ENCODE measurements around the gene PAQR9. TPM values are rescaled to one million over a fixed set of nuclear protein-coding genes. Genes with fewer than 3 reads are reported as not detected.

Gene PAQR9
- total and polyA plus RNA-seq, 2 of the 13 experiments (the other 11 are each of a cell fraction or from before 2014, with no cell fraction given) = 3.7 to 10.3 TPM

- TF ChIP-seq PITX1 (CRISPR knock-in tag; IDR thresholded peaks at IDR 0.05) (peak; percentile 100), NCOA2 (CRISPR knock-in tag; IDR thresholded peaks at IDR 0.05) (peak; percentile 95), SOX13 (IDR thresholded peaks at IDR 0.05) (no peak), SOX13 (CRISPR knock-in tag; conservative IDR thresholded peaks at IDR 0.05 in 1 of 2, IDR thresholded peaks at IDR 0.05 in 1 of 2) (peak in 1 of 2 experiments; percentile 87; a peak in 2 of 4 replicates), PAF1 (CRISPR knock-in tag; IDR thresholded peaks at IDR 0.05) (no peak), HDAC2 (CRISPR knock-in tag; IDR thresholded peaks at IDR 0.05) (peak; percentile 88), RFXAP (CRISPR knock-in tag; IDR thresholded peaks at IDR 0.05; ENCODE audit: borderline replicate concordance) (no peak), GFI1 (CRISPR knock-in tag; IDR thresholded peaks at IDR 0.05; ENCODE audit: borderline replicate concordance) (peak; percentile 89), NRL (CRISPR knock-in tag; IDR thresholded peaks at IDR 0.05; ENCODE audit: borderline replicate concordance) (no peak), ZNF232 (CRISPR knock-in tag; IDR thresholded peaks at IDR 0.05; ENCODE audit: borderline replicate concordance) (no peak), ZFP1 (CRISPR knock-in tag; IDR thresholded peaks at IDR 0.05) (0 out of 2 replicates have a peak, but pooled peaks have one; percentile 19)
These were observed 23.5 kb downstream of the PAQR9 start (continued) for GRCh38 chr3:142940000-142940399.

- POLR2A ChIA-PET = interaction anchor here (1.4 kb wide), 1 partner anchor 28 kb away, joined by 3 read pairs; no protein-coding TSS in a partner anchor
- Histone ChIP-seq H3K9ac (ENCODE audit: insufficient read depth, low read depth, low read length) (no peak overlapping the region), H3K4me1 (ENCODE audit: insufficient read depth, low read length) (peaks cover 44% of the 10 kb centered on the region), H4K20me1 (ENCODE audit: insufficient read depth, low read length) (no peaks in the 10 kb centered on the region), H3K4me3 (replicated peaks in 1 of 3; ENCODE audit: insufficient read depth in 1 of 3, low read depth in 2 of 3, low read length in 3 of 3) (no peak overlapping the region), H3K36me3 (replicated peaks in 1 of 2; ENCODE audit: control insufficient read depth in 1 of 2, insufficient read depth in 2 of 2, low read length in 2 of 2) (no peaks in the 10 kb centered on the region), H3K79me2 (ENCODE audit: insufficient read depth, low read length) (no peaks in the 10 kb centered on the region), H3K27ac (ENCODE audit: extremely low read length, insufficient read depth, low read length) (no peak overlapping the region), H3K27me3 (ENCODE audit: control insufficient read depth in 1 of 2, insufficient read depth in 2 of 2, low read length in 2 of 2) (peaks cover 0 to 24% of the 10 kb centered on the region in 2 experiments; a peak in 3 of 5 replicates), H2AFZ (ENCODE audit: low read length) (no peak overlapping the region), H3K4me2 (ENCODE audit: low read depth, low read length) (no peak overlapping the region), H3K9me3 (ENCODE audit: low read length) (no peaks in the 10 kb centered on the region)
- 76% methylated on average over 5 of the region's 5 CpGs for WGBS (ENCODE audit: low lambda C conversion rate)
- in situ Hi-C loops (cut with HindIII; ENCODE audit: extremely low pct_ligation_motif_present, low pct_unique_long_range_greater_than_20kb) = no loop called here
- BruUV-seq (replicated peaks) = no TSS peak
- FAIRE-seq (no peak), ATAC-seq (no peak), DNase-seq (ENCODE audit: low spot score) (no peak)
- intact Hi-C loops (cut with micrococcal nuclease; ENCODE audit: unreplicated experiment) = no loop called here
- CTCF ChIA-PET (ENCODE audit: low intra/inter-chr PET ratio, low total read pairs) = no interaction called here
- no peak for TF ChIP-seq ATF2 (CRISPR knock-in tag; IDR thresholded peaks at IDR 0.05)
- TF ChIP-seq CENPX (CRISPR knock-in tag; IDR thresholded peaks at IDR 0.05) = no peak
- no peak for TF ChIP-seq MAZ (IDR thresholded peaks at IDR 0.05; ENCODE audit: borderline replicate concordance, low read depth, low read length)
- no peak for TF ChIP-seq MAZ (CRISPR knock-in tag; IDR thresholded peaks at IDR 0.05; ENCODE audit: low read depth)
- TF ChIP-seq ZBTB44 (CRISPR knock-in tag; IDR thresholded peaks at IDR 0.05) = no peak
- TF ChIP-seq SMYD3 (CRISPR knock-in tag; IDR thresholded peaks at IDR 0.05) = no peak
- no peak for TF ChIP-seq CC2D1A (CRISPR knock-in tag; IDR thresholded peaks at IDR 0.05)
- TF ChIP-seq ZNF513 (CRISPR knock-in tag; conservative IDR thresholded peaks at IDR 0.05) = no peak
- TF ChIP-seq MNT (IDR thresholded peaks at IDR 0.05) = no peak
These were observed 27.5 kb downstream of the PAQR9 start for GRCh38 chr3:142935963-142936362.
